Mucosa of descending colon (tissue), 3 donors: ENCODE results near the gene OBSCN. TPM values are rescaled to one million over a fixed set of nuclear protein-coding genes. Genes with fewer than 3 reads are reported as not detected.

ENCODE experiments used
- ATAC-seq: fragments of 200-7000 bp; cut with Tn5 transposase; one replicate; pipeline ENCODE4 v1.9.1; 2020; ENCODE audit warnings: mild to moderate bottlenecking, moderate library complexity
- DNase-seq, 3 donors: peaks; one replicate each; pipeline ENCODE4 v3.0.0-alpha.2; 2020
- H3K36me3 ChIP-seq: fragments of 200-600 bp; one replicate; pipeline ENCODE4 v1.8.0; 2021; ENCODE audit warnings: low read depth, mild to moderate bottlenecking
- H3K4me1 ChIP-seq: fragments of 200-600 bp; one replicate; pipeline ENCODE4 v1.8.0; 2021; ENCODE audit warnings: low read depth, mild to moderate bottlenecking
- H3K4me3 ChIP-seq: fragments of 200-600 bp; one replicate; pipeline ENCODE4 v1.8.0; 2021; ENCODE audit warnings: mild to moderate bottlenecking
- H3K9me3 ChIP-seq: fragments of 200-600 bp; one replicate; pipeline ENCODE4 v1.8.0; 2021; ENCODE audit warnings: mild to moderate bottlenecking
- intact Hi-C, 2 donors: fragments of 100-400 bp; cut with DNase I in 1 of 2; cut with micrococcal nuclease in 1 of 2; formaldehyde crosslinking; loops; one replicate each; pipeline versions ENCODE4 v1.11.0 to v1.11.1; 2022; cut with DNase I, micrococcal nuclease
- total RNA-seq, 3 donors: library from RNA; stranded (reverse); fragmentation: NEBNext Ultra II Directional in 2 of 3; extraction: Animal tissue kit (Norgen Biotek cat#: 25700) in 2 of 3; gene quantifications; one replicate each; pipeline versions ENCODE4 v1.2.1 to v1.2.4, GENCODE V29; 2021 to 2023
- TF ChIP-seq, protein P1 (sequence below): fragments of 200-600 bp; IDR thresholded peaks from one replicate; pipeline ENCODE4 v1.8.0; 2022; ENCODE audit warnings: antibody characterized with exemption, mild to moderate bottlenecking
- donor health status: DM: no; HTN: no; CAD: no; lungs with moderate emphysema.
- donor health status: DM: no; HTN: no; CAD: no.
- donor health status: DM: no; HTN: yes; CAD: no.

The OBSCN gene
- total RNA-seq, 3 donors from 2014 or later: 4.2 to 30.9 (median 7.5) TPM

DNA sequence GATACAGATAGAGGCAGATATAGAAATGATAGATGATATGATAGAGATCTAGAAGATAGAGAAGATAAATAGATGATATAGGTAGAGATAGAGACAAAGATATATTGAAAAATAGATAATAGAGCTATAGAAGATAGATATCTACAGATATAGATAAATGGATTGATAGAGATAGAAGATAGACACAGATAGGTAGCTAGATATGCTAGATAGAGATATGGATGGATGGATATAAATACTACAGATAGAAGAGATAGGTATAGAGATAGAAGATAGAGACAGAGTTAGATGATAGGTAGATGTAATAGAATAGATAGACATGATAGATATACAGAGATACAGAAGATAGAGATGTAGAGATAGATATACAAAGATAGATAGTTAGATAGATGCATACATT, 177.4 kb downstream of the OBSCN start:
- DNase-seq (no peak), ATAC-seq (no peak)
- Histone ChIP-seq H3K36me3 (no peaks in the 10 kb centered on the region), H3K4me1 (no peaks in the 10 kb centered on the region), H3K4me3 (no peak overlapping the region), H3K9me3 (no peaks in the 10 kb centered on the region)
- intact Hi-C loops: no loop called here
- TF ChIP-seq, protein P1, sequence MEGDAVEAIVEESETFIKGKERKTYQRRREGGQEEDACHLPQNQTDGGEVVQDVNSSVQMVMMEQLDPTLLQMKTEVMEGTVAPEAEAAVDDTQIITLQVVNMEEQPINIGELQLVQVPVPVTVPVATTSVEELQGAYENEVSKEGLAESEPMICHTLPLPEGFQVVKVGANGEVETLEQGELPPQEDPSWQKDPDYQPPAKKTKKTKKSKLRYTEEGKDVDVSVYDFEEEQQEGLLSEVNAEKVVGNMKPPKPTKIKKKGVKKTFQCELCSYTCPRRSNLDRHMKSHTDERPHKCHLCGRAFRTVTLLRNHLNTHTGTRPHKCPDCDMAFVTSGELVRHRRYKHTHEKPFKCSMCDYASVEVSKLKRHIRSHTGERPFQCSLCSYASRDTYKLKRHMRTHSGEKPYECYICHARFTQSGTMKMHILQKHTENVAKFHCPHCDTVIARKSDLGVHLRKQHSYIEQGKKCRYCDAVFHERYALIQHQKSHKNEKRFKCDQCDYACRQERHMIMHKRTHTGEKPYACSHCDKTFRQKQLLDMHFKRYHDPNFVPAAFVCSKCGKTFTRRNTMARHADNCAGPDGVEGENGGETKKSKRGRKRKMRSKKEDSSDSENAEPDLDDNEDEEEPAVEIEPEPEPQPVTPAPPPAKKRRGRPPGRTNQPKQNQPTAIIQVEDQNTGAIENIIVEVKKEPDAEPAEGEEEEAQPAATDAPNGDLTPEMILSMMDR: no peak

DNA sequence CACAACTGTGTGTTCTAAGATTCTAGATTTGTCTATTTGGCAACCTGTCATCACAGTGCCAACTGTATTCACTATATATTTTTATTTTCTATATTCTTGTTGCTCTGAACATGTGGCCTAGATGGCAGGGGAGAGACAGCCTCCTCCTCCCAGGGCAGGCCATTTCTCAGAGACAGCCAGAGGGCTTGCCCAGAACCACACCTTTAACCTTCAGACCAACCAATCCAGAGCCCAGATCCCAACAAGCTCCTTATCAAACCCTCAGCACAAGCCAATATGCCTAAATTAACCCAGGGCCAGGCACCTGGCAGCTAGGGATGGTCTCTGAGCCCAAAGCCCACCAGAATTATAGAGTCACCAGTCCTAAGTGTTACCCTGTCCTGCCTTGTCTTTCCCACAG, 179.5 kb downstream of the OBSCN start:
- TF ChIP-seq, protein P1: no peak
- H3K9me3 ChIP-seq: no peaks in the 10 kb centered on the region
- intact Hi-C loops: no loop called here
- DNase-seq (no peak), ATAC-seq (peak; percentile 17)
- H3K36me3 ChIP-seq: no peaks in the 10 kb centered on the region
- no peak overlapping the region for H3K4me3 ChIP-seq
- no peaks in the 10 kb centered on the region for H3K4me1 ChIP-seq

GRCh38 chr1:228390649-228391048, 182.8 kb downstream of the OBSCN start:
- TF ChIP-seq, protein P1: no peak
- no peak overlapping the region for H3K4me3 ChIP-seq
- H3K36me3 ChIP-seq: no peaks in the 10 kb centered on the region
- ATAC-seq (no peak), DNase-seq (peak in 1 of 3 donors; percentile 19)
- intact Hi-C loops: no loop called here
- H3K9me3 ChIP-seq: no peaks in the 10 kb centered on the region
- H3K4me1 ChIP-seq: no peaks in the 10 kb centered on the region

- H3K4me3 ChIP-seq: no peak overlapping the region
- TF ChIP-seq, protein P1: no peak
- no peaks in the 10 kb centered on the region for H3K4me1 ChIP-seq
- H3K36me3 ChIP-seq: no peaks in the 10 kb centered on the region
- no peaks in the 10 kb centered on the region for H3K9me3 ChIP-seq
- intact Hi-C loops: no loop called here
- DNase-seq (peak in 1 of 3 donors; percentile 44), ATAC-seq (peak; percentile 13)
Measured at GRCh38 chr1:228391411-228392020, 183.7 kb downstream of the OBSCN start.

DNA sequence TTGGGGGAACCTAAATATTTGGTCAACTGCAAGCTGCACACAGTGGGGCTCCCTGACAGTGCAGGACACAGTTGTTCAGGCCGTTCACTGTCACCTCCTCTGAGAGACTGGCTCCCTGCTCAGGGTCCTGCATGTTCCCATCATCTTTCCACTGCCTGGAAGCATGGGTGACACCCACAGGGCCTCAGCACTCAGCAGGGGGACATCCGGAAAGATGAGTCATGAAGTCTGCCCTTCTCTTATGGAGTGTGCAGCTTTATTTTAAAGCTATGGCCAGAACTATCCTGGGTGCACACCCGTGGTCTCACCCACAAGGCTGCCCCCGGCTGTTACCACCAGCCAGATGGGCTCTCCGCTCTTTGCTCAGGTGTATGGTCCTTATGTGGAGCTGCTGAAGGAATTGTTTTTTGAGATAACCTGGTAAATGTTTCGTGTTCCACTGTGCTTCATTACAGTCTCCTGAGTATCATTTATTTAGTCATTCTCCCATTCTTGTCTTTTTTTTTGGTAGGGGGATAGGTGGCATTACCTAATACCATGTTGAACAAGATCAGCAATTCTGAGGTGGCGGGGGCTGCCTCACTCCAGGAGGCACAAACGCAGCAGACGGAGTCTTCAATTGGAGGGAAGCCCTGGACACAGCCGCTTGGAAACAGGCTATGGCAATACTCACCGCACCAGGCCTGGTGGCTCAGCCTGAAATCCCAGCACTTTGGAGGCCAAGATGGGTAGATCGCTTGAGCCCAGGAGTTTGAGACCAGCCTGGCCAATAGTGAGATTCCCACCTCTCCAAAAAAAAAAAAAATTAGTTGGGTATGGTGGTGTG, 184.5 kb downstream of the OBSCN start:
- H3K9me3 ChIP-seq: no peaks in the 10 kb centered on the region
- ATAC-seq: no peak
- H3K36me3 ChIP-seq: no peaks in the 10 kb centered on the region
- DNase-seq: peak in 1 of 3 donors; percentile 19
- intact Hi-C loops: no loop called here
- TF ChIP-seq, protein P1: no peak
- no peaks in the 10 kb centered on the region for H3K4me1 ChIP-seq
- no peak overlapping the region for H3K4me3 ChIP-seq
